ENCODE data around the gene DNAI1. TPM values are rescaled to one million over a fixed set of nuclear protein-coding genes. Genes with fewer than 3 reads are reported as not detected.
"Not testable (repeated sequence)": the region's sequence is repeated elsewhere in the genome, so short reads cannot be mapped to it uniquely, and the experiment has no call there.

DNAI1 gene
- total and polyA plus RNA-seq, 4 donors, result 4.6 to 26.2 (median 9.2) TPM

DNA sequence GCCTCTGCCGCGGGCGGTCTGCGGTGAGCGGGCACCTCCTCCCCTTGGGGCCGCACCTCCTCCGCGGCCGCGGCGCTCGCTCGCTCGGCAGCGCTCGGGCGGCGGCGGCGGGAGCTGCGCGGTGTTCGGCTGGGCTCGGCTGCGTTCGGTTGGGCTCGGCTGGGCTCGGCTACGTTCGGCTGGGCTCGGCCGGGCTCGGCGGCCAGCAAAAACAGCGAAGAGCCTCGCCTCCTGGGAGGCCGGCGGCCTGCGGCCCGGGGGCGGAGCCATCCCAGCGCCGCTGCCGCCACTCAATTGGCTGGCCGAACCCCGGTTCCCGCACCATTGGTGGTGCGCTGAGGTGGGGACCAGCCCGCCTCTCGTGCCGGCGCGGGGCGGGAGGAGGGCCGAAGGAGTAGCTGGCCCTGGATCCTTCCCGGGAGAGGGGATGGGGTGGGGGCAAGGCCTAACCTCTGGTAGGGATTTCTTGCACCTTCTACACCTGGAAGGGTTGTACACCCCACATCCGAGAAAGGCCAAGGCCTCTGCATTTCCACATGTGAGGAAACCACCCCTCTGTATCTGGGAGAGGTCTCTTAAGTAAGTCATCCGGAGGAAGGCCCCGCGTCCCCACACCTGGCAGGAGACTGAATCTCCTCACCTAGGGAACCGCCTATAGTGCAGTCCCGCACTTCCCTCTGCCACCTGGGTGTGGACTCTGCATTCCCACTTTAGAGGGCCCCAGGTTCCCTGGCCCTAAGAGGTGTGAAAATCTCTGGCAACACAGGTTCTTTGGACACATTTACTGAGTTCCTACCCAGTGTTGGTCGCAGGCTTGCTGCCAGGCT lies 64.6 kb downstream of the DNAI1 start, which contains the start of gene ENHO:
Gene ENHO, minus strand, starts transcription at position 20 of the 827 bp plus-strand sequence. CDS start 1,295 bp downstream, outside the sequence.
- DNase-seq, result peak; percentile 92 to 96 (median 96)
- H3K9ac ChIP-seq (ENCODE audit: insufficient read depth in 1 of 2, low read length in 2 of 2), result peak within 1 kb of the TSS; percentile 55 to 58
- ATAC-seq (ENCODE audit: insufficient read depth, low FRiP score), result peak; percentile 100
- H3K27me3 ChIP-seq (ENCODE audit: control insufficient read depth in 3 of 3, insufficient read depth in 3 of 3, low read length in 2 of 3), result peaks cover 0 to 25% (median 7%) of the 10 kb centered on the region in 3 donors
- no peak within 1 kb of the TSS for H3K27ac ChIP-seq (ENCODE audit: low read depth in 1 of 2, low read length in 1 of 2)
- WGBS, 2 donors, result 4% methylated on average over 53 to 63 of the region's 63 CpGs
- H3K4me1 ChIP-seq (ENCODE audit: control insufficient read depth in 5 of 5, insufficient read depth in 5 of 5, low read length in 5 of 5), result peaks cover 0 to 7% (median 3%) of the 10 kb centered on the region in 5 donors
- TF ChIP-seq, protein P1, sequence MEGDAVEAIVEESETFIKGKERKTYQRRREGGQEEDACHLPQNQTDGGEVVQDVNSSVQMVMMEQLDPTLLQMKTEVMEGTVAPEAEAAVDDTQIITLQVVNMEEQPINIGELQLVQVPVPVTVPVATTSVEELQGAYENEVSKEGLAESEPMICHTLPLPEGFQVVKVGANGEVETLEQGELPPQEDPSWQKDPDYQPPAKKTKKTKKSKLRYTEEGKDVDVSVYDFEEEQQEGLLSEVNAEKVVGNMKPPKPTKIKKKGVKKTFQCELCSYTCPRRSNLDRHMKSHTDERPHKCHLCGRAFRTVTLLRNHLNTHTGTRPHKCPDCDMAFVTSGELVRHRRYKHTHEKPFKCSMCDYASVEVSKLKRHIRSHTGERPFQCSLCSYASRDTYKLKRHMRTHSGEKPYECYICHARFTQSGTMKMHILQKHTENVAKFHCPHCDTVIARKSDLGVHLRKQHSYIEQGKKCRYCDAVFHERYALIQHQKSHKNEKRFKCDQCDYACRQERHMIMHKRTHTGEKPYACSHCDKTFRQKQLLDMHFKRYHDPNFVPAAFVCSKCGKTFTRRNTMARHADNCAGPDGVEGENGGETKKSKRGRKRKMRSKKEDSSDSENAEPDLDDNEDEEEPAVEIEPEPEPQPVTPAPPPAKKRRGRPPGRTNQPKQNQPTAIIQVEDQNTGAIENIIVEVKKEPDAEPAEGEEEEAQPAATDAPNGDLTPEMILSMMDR (IDR thresholded peaks at IDR 0.05; ENCODE audit: control extremely low read depth, extremely low read depth), result no peak
- no peaks in the 10 kb centered on the region for H3K9me3 ChIP-seq (ENCODE audit: control insufficient read depth in 4 of 4, insufficient read depth in 3 of 4, low read length in 3 of 4)
- H3K36me3 ChIP-seq (ENCODE audit: control insufficient read depth in 4 of 4, insufficient read depth in 4 of 4, low read length in 4 of 4), result no peaks in the 10 kb centered on the region
- peak within 1 kb of the TSS; percentile 25 for H3K4me3 ChIP-seq

DNA sequence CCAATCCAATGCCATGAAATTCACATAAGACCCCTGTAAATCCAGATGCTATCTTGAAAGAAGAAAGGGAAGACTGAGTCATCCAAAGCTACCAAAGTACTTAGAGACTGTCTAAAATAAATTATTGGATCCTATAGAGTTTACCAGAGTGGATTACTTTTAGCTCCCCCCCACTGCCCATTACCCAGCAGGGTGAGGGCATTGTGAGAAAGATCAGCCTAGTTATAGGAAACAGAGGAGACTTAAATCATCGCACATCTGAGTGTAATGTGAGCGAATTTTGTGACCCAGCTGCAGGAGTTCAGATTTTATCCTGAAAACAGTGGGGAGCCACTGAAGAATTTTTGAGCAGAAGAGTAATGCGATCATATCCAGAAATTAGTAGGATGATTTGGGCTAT lies 65.7 kb downstream of the DNAI1 start:
- TF ChIP-seq, protein P1 (IDR thresholded peaks at IDR 0.05; ENCODE audit: control extremely low read depth, extremely low read depth), result no peak
- Histone ChIP-seq H3K9me3 (ENCODE audit: control insufficient read depth in 4 of 4, insufficient read depth in 3 of 4, low read length in 3 of 4) (no peaks in the 10 kb centered on the region), H3K4me3 (no peak overlapping the region), H3K36me3 (ENCODE audit: control insufficient read depth in 4 of 4, insufficient read depth in 4 of 4, low read length in 4 of 4) (no peaks in the 10 kb centered on the region), H3K27ac (ENCODE audit: low read depth in 1 of 2, low read length in 1 of 2) (no peak overlapping the region), H3K27me3 (ENCODE audit: control insufficient read depth in 3 of 3, insufficient read depth in 3 of 3, low read length in 2 of 3) (peaks cover 0 to 25% (median 7%) of the 10 kb centered on the region in 3 donors), H3K9ac (ENCODE audit: insufficient read depth in 1 of 2, low read length in 2 of 2) (no peak overlapping the region), H3K4me1 (ENCODE audit: control insufficient read depth in 5 of 5, insufficient read depth in 5 of 5, low read length in 5 of 5) (peaks cover 0 to 7% (median 3%) of the 10 kb centered on the region in 5 donors)
- 88 to 95% methylated on average over 3 of the region's 3 CpGs for WGBS, 2 donors
- DNase-seq, result no peak
- ATAC-seq (ENCODE audit: insufficient read depth, low FRiP score), result no peak

DNA sequence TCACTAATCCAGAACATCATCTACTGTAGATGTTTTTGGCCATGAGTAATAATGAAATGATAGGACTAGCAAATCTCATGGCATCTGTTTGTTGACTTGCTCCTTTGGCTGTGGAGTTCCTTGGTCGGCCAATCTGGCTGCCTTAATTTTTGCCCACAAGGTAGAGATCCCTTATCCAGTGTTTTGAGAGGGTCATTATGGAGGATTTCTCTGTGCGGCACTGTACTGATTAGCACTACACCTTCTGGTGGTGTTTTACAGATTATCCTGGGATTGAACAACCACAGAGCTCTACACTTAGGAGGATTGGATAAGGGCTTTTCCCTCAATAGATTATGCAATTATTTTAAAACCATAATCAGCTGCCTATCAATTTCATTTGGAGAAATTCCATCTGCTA lies 67.4 kb downstream of the DNAI1 start:
- no peaks in the 10 kb centered on the region for H3K9me3 ChIP-seq (ENCODE audit: control insufficient read depth in 4 of 4, insufficient read depth in 3 of 4, low read length in 3 of 4)
- H3K36me3 ChIP-seq (ENCODE audit: control insufficient read depth in 4 of 4, insufficient read depth in 4 of 4, low read length in 4 of 4), result no peaks in the 10 kb centered on the region
- H3K27me3 ChIP-seq (ENCODE audit: control insufficient read depth in 3 of 3, insufficient read depth in 3 of 3, low read length in 2 of 3), result peaks cover 0 to 25% (median 7%) of the 10 kb centered on the region in 3 donors
- H3K4me3 ChIP-seq, result no peak overlapping the region
- H3K9ac ChIP-seq (ENCODE audit: insufficient read depth in 1 of 2, low read length in 2 of 2), result no peak overlapping the region
- H3K27ac ChIP-seq (ENCODE audit: low read depth in 1 of 2, low read length in 1 of 2), result no peak overlapping the region
- no peak for DNase-seq
- WGBS, 2 donors, result 84 to 95% methylated on average over 2 of the region's 2 CpGs
- peaks cover 0 to 7% (median 3%) of the 10 kb centered on the region in 5 donors for H3K4me1 ChIP-seq (ENCODE audit: control insufficient read depth in 5 of 5, insufficient read depth in 5 of 5, low read length in 5 of 5)
- TF ChIP-seq, protein P1 (IDR thresholded peaks at IDR 0.05; ENCODE audit: control extremely low read depth, extremely low read depth), result no peak
- no peak for ATAC-seq (ENCODE audit: insufficient read depth, low FRiP score)

DNA sequence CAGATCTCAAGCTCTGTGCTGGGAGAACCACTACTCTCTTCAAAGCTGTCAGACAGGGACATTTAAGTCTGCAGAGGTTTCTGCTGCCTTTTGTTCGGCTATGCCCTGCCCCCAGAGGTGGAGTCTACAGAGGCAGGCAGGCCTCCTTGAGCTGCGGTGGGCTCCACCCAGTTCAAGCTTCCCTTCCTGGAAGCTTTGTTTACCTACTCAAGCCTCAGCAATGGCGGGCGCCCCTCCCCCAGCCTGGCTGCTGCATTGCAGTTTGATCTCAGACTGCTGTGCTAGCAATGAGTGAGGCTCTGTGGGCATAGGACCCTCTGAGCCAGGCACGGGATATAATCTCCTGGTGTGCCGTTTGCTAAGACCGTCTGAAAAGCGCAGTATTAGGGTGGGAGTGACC lies 73.4 kb downstream of the DNAI1 start:
- H3K4me1 ChIP-seq (ENCODE audit: control insufficient read depth in 5 of 5, insufficient read depth in 5 of 5, low read length in 5 of 5); H3K27me3 ChIP-seq (ENCODE audit: control insufficient read depth in 3 of 3, insufficient read depth in 3 of 3, low read length in 2 of 3); H3K9me3 ChIP-seq (ENCODE audit: control insufficient read depth in 4 of 4, insufficient read depth in 3 of 4, low read length in 3 of 4); H3K27ac ChIP-seq (ENCODE audit: low read depth in 1 of 2, low read length in 1 of 2); ATAC-seq (ENCODE audit: insufficient read depth, low FRiP score); H3K4me3 ChIP-seq; H3K36me3 ChIP-seq (ENCODE audit: control insufficient read depth in 4 of 4, insufficient read depth in 4 of 4, low read length in 4 of 4); DNase-seq; H3K9ac ChIP-seq (ENCODE audit: insufficient read depth in 1 of 2, low read length in 2 of 2): not testable (repeated sequence)
- WGBS, 2 donors, result 83 to 87% methylated on average over 7 of the region's 8 CpGs
